ENCODE data around the gene PRSS56. TPM values are rescaled to one million over a fixed set of nuclear protein-coding genes. Genes with fewer than 3 reads are reported as not detected.

Gene PRSS56
- total RNA-seq, 1 donor: not detected

GRCh38 chr2:232526372-232526941 is 6.3 kb downstream of the PRSS56 start:
- no peak for TF ChIP-seq CTCF (IDR thresholded peaks at IDR 0.05; ENCODE audit: extremely low read depth, low read depth, low read length)
- H3K4me3 ChIP-seq (ENCODE audit: insufficient read depth, low read length): no peak overlapping the region
- DNase-seq (ENCODE audit: insufficient read length, low spot score, missing footprints): no peak
- no peak overlapping the region for H3K4me2 ChIP-seq (ENCODE audit: insufficient read depth, low read length)
- H3K36me3 ChIP-seq (ENCODE audit: insufficient read depth, low read length): no peaks in the 10 kb centered on the region
- no peak overlapping the region for H3K27ac ChIP-seq (ENCODE audit: low read depth, low read length)
- H3K9me3 ChIP-seq (ENCODE audit: low read depth, low read length): no peaks in the 10 kb centered on the region
- peaks cover 2% of the 10 kb centered on the region for H4K20me1 ChIP-seq (ENCODE audit: insufficient read depth, low read length)
- no peaks in the 10 kb centered on the region for H3K79me2 ChIP-seq (ENCODE audit: insufficient read depth, low read length)
- no peak overlapping the region for H2AFZ ChIP-seq (ENCODE audit: low read length)
- H3K27me3 ChIP-seq (ENCODE audit: insufficient read depth, low read length): peaks cover 30% of the 10 kb centered on the region
- no peaks in the 10 kb centered on the region for H3K4me1 ChIP-seq (ENCODE audit: insufficient read depth, low read length)

GRCh38 chr2:232527905-232528470 is 7.8 kb downstream of the PRSS56 start:
- H3K36me3 ChIP-seq (ENCODE audit: insufficient read depth, low read length): no peaks in the 10 kb centered on the region
- H4K20me1 ChIP-seq (ENCODE audit: insufficient read depth, low read length): no peaks in the 10 kb centered on the region
- no peaks in the 10 kb centered on the region for H3K4me1 ChIP-seq (ENCODE audit: insufficient read depth, low read length)
- no peak overlapping the region for H3K4me3 ChIP-seq (ENCODE audit: insufficient read depth, low read length)
- H3K79me2 ChIP-seq (ENCODE audit: insufficient read depth, low read length): no peaks in the 10 kb centered on the region
- H3K9me3 ChIP-seq (ENCODE audit: low read depth, low read length): no peaks in the 10 kb centered on the region
- H3K27ac ChIP-seq (ENCODE audit: low read depth, low read length): no peak overlapping the region
- no peak overlapping the region for H2AFZ ChIP-seq (ENCODE audit: low read length)
- H3K27me3 ChIP-seq (ENCODE audit: insufficient read depth, low read length): peaks cover 16% of the 10 kb centered on the region
- no peak for TF ChIP-seq CTCF (IDR thresholded peaks at IDR 0.05; ENCODE audit: extremely low read depth, low read depth, low read length)
- H3K4me2 ChIP-seq (ENCODE audit: insufficient read depth, low read length): no peak overlapping the region
- no peak for DNase-seq (ENCODE audit: insufficient read length, low spot score, missing footprints)

GRCh38 chr2:232528746-232529460 is 8.7 kb downstream of the PRSS56 start:
- H3K4me3 ChIP-seq (ENCODE audit: insufficient read depth, low read length): no peak overlapping the region
- H3K36me3 ChIP-seq (ENCODE audit: insufficient read depth, low read length): no peaks in the 10 kb centered on the region
- DNase-seq (ENCODE audit: insufficient read length, low spot score, missing footprints): no peak
- H3K27me3 ChIP-seq (ENCODE audit: insufficient read depth, low read length): peaks cover 7% of the 10 kb centered on the region
- no peak overlapping the region for H3K4me2 ChIP-seq (ENCODE audit: insufficient read depth, low read length)
- TF ChIP-seq CTCF (IDR thresholded peaks at IDR 0.05; ENCODE audit: extremely low read depth, low read depth, low read length): no peak
- no peaks in the 10 kb centered on the region for H3K4me1 ChIP-seq (ENCODE audit: insufficient read depth, low read length)
- H4K20me1 ChIP-seq (ENCODE audit: insufficient read depth, low read length): no peaks in the 10 kb centered on the region
- no peak overlapping the region for H2AFZ ChIP-seq (ENCODE audit: low read length)
- H3K9me3 ChIP-seq (ENCODE audit: low read depth, low read length): no peaks in the 10 kb centered on the region
- H3K79me2 ChIP-seq (ENCODE audit: insufficient read depth, low read length): no peaks in the 10 kb centered on the region
- no peak overlapping the region for H3K27ac ChIP-seq (ENCODE audit: low read depth, low read length)

- no peak for TF ChIP-seq CTCF (IDR thresholded peaks at IDR 0.05; ENCODE audit: extremely low read depth, low read depth, low read length)
- no peaks in the 10 kb centered on the region for H3K9me3 ChIP-seq (ENCODE audit: low read depth, low read length)
- H3K36me3 ChIP-seq (ENCODE audit: insufficient read depth, low read length): no peaks in the 10 kb centered on the region
- H2AFZ ChIP-seq (ENCODE audit: low read length): no peak overlapping the region
- no peaks in the 10 kb centered on the region for H3K27me3 ChIP-seq (ENCODE audit: insufficient read depth, low read length)
- no peaks in the 10 kb centered on the region for H3K4me1 ChIP-seq (ENCODE audit: insufficient read depth, low read length)
- H3K79me2 ChIP-seq (ENCODE audit: insufficient read depth, low read length): no peaks in the 10 kb centered on the region
- H3K4me3 ChIP-seq (ENCODE audit: insufficient read depth, low read length): no peak overlapping the region
- peak; percentile 76 for DNase-seq (ENCODE audit: insufficient read length, low spot score, missing footprints)
- H3K27ac ChIP-seq (ENCODE audit: low read depth, low read length): no peak overlapping the region
- H4K20me1 ChIP-seq (ENCODE audit: insufficient read depth, low read length): no peaks in the 10 kb centered on the region
- no peak overlapping the region for H3K4me2 ChIP-seq (ENCODE audit: insufficient read depth, low read length)
Observed at GRCh38 chr2:232529806-232530547, 9.8 kb downstream of the PRSS56 start.
